ENCODE measurements around the gene ZDHHC14. TPM values are rescaled to one million over a fixed set of nuclear protein-coding genes. Genes with fewer than 3 reads are reported as not detected.

ZDHHC14 gene
- total and polyA plus RNA-seq, 9 donors = 4.9 to 16.4 (median 5.9) TPM

DNA sequence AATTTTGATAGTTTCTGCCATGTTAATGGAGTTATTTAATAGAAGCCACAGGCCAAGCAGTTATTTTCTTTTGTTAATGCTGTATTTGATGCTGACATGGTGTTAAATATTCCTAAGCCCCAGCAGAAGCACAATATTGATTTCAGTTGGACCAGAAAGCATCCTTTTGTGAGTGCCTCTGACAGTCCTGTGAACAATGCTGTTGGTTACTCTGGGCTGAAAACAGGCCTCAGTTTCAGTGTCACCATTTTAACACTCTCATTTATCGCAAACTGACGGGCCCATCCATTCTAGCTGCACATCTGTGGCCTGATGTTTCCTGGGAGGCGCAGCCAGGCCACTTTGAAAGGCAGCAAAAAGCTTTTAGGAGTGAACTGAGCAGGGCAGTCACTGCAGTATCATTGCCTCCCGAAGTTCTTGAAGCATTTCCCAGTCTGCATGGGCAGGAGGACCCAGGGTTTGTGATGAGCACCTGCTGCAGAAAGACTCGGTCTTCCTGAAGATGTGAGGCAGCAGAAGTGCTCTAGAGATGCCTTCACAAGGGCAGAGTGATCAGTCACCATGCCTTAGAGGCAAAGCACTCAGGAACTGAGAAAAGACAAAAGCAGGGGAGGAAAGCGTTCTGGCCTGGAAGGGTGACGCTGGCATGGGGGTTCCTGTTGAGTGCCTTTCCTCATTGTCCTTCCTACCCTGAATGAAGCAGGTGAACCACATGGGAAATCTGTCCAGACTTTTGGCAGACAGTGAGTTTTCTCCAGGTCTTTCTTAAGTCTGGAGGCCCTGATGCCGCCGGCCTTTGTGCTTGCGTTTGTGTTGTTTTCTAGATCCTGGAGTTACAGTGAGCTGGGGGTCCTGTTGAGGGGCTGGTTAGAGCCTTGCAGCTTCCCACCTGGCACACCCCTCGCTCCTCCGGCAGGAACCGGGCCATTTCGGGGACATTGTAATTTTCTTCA, 74.0 kb downstream of the ZDHHC14 start:
- no peak for TF ChIP-seq POLR2A (IDR thresholded peaks at IDR 0.05)
- TF ChIP-seq EP300 (IDR thresholded peaks at IDR 0.05) = no peak
- TF ChIP-seq, protein P1, sequence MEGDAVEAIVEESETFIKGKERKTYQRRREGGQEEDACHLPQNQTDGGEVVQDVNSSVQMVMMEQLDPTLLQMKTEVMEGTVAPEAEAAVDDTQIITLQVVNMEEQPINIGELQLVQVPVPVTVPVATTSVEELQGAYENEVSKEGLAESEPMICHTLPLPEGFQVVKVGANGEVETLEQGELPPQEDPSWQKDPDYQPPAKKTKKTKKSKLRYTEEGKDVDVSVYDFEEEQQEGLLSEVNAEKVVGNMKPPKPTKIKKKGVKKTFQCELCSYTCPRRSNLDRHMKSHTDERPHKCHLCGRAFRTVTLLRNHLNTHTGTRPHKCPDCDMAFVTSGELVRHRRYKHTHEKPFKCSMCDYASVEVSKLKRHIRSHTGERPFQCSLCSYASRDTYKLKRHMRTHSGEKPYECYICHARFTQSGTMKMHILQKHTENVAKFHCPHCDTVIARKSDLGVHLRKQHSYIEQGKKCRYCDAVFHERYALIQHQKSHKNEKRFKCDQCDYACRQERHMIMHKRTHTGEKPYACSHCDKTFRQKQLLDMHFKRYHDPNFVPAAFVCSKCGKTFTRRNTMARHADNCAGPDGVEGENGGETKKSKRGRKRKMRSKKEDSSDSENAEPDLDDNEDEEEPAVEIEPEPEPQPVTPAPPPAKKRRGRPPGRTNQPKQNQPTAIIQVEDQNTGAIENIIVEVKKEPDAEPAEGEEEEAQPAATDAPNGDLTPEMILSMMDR (IDR thresholded peaks at IDR 0.05) = no peak
- no peaks in the 10 kb centered on the region for H3K27me3 ChIP-seq
- H3K4me1 ChIP-seq (ENCODE audit: insufficient read depth) = peaks cover 1% of the 10 kb centered on the region
- no peak overlapping the region for H3K27ac ChIP-seq
- H3K4me3 ChIP-seq = no peak overlapping the region
- 90 to 92% (median 90%) methylated on average over 14 of the region's 14 CpGs for WGBS, 3 donors
- intact Hi-C loops (cut with DNase I) = no loop called here
- no peak for DNase-seq
- no peaks in the 10 kb centered on the region for H3K36me3 ChIP-seq
- no peaks in the 10 kb centered on the region for H3K9me3 ChIP-seq

DNA sequence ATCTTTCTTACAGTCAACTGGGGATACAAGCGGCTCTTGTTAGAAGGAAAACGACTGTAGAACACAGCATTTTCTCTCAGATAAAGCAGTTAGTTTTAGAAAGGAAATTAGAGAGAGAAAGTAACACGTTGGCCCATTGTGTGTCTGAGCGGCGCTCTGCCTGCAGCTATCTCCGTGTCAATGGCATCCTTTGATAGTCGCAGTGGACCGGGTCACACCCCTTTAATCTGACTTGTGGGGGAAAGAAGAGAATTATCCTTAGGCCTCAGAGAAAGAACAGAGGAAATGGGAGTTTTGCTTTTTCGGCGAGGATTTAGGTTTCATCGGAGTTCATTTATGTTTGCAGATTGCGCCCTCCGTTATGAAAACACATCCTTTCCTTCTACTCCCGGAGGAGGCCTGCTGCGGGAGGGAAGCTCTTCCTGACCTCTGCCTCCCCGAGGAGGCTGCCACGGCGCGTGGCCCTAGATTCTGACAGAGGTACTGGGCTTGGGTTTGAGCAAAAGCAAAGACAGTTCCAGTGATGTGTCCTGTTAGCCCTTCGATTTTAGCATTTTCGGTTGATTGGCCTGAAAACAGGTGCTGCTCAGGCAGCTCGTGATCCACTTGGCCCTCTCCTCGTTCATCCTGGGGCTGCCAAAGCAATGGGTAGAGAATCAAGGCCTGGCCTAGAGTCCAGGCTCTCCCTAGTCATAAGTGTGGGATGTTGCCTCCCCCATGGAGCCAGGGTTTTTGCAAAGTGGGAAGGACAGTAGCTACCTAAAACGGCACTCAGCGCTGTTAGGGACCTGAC, 74.9 kb downstream of the ZDHHC14 start:
- H3K36me3 ChIP-seq = no peaks in the 10 kb centered on the region
- no peak for DNase-seq
- intact Hi-C loops (cut with DNase I) = no loop called here
- no peak overlapping the region for H3K4me3 ChIP-seq
- peaks cover 1% of the 10 kb centered on the region for H3K4me1 ChIP-seq (ENCODE audit: insufficient read depth)
- no peaks in the 10 kb centered on the region for H3K27me3 ChIP-seq
- TF ChIP-seq POLR2A (IDR thresholded peaks at IDR 0.05) = no peak
- H3K27ac ChIP-seq = no peak overlapping the region
- H3K9me3 ChIP-seq = no peaks in the 10 kb centered on the region
- WGBS, 3 donors = 53 to 60% (median 53%) methylated on average over 25 of the region's 25 CpGs

DNA sequence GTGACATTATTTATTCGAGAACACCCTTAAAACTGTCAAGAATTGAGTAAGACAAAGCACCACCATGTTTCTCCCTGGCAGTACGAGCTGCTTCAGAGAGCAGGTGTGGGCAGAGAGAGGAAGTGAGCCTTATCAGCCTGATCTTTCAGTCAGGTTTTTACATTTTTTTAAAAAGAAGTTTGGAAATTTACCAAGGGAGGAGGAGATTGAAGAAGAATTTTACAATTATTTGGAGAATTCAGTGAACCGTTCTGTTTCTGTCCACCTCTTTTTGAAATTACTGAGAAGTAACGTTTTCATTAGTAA, 75.5 kb downstream of the ZDHHC14 start:
- no peak for DNase-seq
- H3K4me3 ChIP-seq = no peak overlapping the region
- WGBS, 3 donors = 79 to 89% (median 87%) methylated on average over 4 of the region's 4 CpGs
- no peak overlapping the region for H3K27ac ChIP-seq
- TF ChIP-seq, protein P1 (IDR thresholded peaks at IDR 0.05) = no peak
- no peak for TF ChIP-seq EP300 (IDR thresholded peaks at IDR 0.05)
- TF ChIP-seq POLR2A (IDR thresholded peaks at IDR 0.05) = no peak
- intact Hi-C loops (cut with DNase I) = no loop called here
- H3K36me3 ChIP-seq = no peaks in the 10 kb centered on the region
- no peaks in the 10 kb centered on the region for H3K27me3 ChIP-seq
- no peaks in the 10 kb centered on the region for H3K9me3 ChIP-seq
- H3K4me1 ChIP-seq (ENCODE audit: insufficient read depth) = peaks cover 1% of the 10 kb centered on the region

DNA sequence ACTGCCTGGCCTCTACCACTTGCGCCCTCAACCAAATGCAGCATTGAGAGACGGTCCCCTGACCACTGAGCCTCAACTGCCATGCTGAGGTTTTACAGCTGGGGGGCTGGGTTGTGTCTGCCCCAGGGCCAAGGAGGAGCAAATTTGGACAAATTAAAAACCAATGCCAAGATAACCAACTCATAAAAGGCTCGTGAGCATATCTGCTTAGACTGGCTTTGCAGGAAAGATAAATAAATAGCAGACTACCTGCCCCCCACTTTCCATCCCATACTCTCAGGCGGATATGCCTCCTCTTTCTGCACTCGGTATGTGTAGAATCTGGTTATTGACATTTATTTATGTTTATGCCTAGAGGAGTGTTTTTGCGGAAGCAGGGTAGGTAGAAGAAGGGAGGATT, 76.8 kb downstream of the ZDHHC14 start:
- intact Hi-C loops (cut with DNase I) = no loop called here
- TF ChIP-seq, protein P1 (IDR thresholded peaks at IDR 0.05) = no peak
- TF ChIP-seq POLR2A (IDR thresholded peaks at IDR 0.05) (no peak), EP300 (IDR thresholded peaks at IDR 0.05) (no peak)
- H3K9me3 ChIP-seq = no peaks in the 10 kb centered on the region
- H3K36me3 ChIP-seq = no peaks in the 10 kb centered on the region
- no peaks in the 10 kb centered on the region for H3K4me1 ChIP-seq (ENCODE audit: insufficient read depth)
- DNase-seq = no peak
- H3K27ac ChIP-seq = no peak overlapping the region
- H3K27me3 ChIP-seq = no peaks in the 10 kb centered on the region
- WGBS, 3 donors = 91 to 94% (median 94%) methylated on average over 6 of the region's 6 CpGs
- no peak overlapping the region for H3K4me3 ChIP-seq

Data from ovary (tissue), 9 donors.